A549 (cell line): ENCODE measurements around the gene SFXN3. TPM values are rescaled to one million over a fixed set of nuclear protein-coding genes. Genes with fewer than 3 reads are reported as not detected.

ENCODE experiments used
- BHLHE40 ChIP-seq: IDR thresholded peaks from 2 replicates; pipeline ENCODE4 v1.6.1; 2012; ENCODE audit warnings: low read depth, low read length, inconsistent platforms
- CBX2 ChIP-seq: fragments of 200-600 bp; sonication (generic); IDR thresholded peaks from 2 replicates; pipeline ENCODE4 v1.6.1; 2016; ENCODE audit warnings: low read depth, mild to moderate bottlenecking, borderline replicate concordance
- CBX8 ChIP-seq: fragments of 200-600 bp; sonication (generic); IDR thresholded peaks from 2 replicates; pipeline ENCODE4 v1.6.1; 2016
- CHD4 ChIP-seq: fragments of 200-600 bp; sonication (generic); IDR thresholded peaks from 2 replicates; pipeline ENCODE4 v1.6.1; 2016; ENCODE audit warnings: antibody characterized with exemption, mild to moderate bottlenecking, borderline replicate concordance
- EHF ChIP-seq: fragments of 250-450 bp; sonication (Bioruptor Pico); IDR thresholded peaks from 2 replicates; pipeline ENCODE4 v1.5.0; 2020; ENCODE audit warnings: mild to moderate bottlenecking
- EHMT2 ChIP-seq: fragments of 200-600 bp; sonication (generic); IDR thresholded peaks from 2 replicates; pipeline ENCODE4 v1.6.1; 2016; ENCODE audit warnings: antibody characterized with exemption, low read depth, mild to moderate bottlenecking, moderate library complexity
- EP300 ChIP-seq, 2 experiments: fragments of >200 bp; sonication (Bioruptor Twin); formaldehyde crosslinking; IDR thresholded peaks; 2 replicates in 1 of 2; 3 replicates in 1 of 2; pipeline ENCODE4 v1.6.1; 2016 to 2017
- ESRRA ChIP-seq: fragments of 150-350 bp; IDR thresholded peaks from 2 replicates; pipeline ENCODE4 v1.6.1; 2014; ENCODE audit warnings: mild to moderate bottlenecking, low read length, borderline replicate concordance
- FOSB ChIP-seq: fragments of 250-450 bp; sonication (Bioruptor Pico); IDR thresholded peaks from 2 replicates; pipeline ENCODE4 v1.5.0; 2020; ENCODE audit warnings: mild to moderate bottlenecking, moderate library complexity
- FOSL2 ChIP-seq, 2 experiments: fragments of 450-650 bp in 1 of 2; fragments of >200 bp in 1 of 2; sonication (Bioruptor Twin) in 1 of 2; formaldehyde crosslinking; IDR thresholded peaks; 2 replicates each; pipeline versions ENCODE4 v1.5.0 to v1.6.1; 2016 to 2020; ENCODE audit warnings: mild to moderate bottlenecking in 1 of 2, moderate library complexity in 1 of 2
- FOXS1 ChIP-seq: fragments of 250-450 bp; sonication (Bioruptor Pico); IDR thresholded peaks from 2 replicates; pipeline ENCODE4 v1.5.0; 2020; ENCODE audit warnings: mild to moderate bottlenecking, moderate library complexity
- GATA3 ChIP-seq: IDR thresholded peaks from 2 replicates; pipeline ENCODE4 v1.6.1; 2012; ENCODE audit warnings: borderline replicate concordance
- HEYL ChIP-seq: fragments of 250-450 bp; sonication (Bioruptor Pico); IDR thresholded peaks from 2 replicates; pipeline ENCODE4 v1.8.0; 2021; ENCODE audit warnings: mild to moderate bottlenecking, moderate library complexity
- HOXA7 ChIP-seq: fragments of 250-450 bp; sonication (Bioruptor Pico); IDR thresholded peaks from 2 replicates; pipeline ENCODE4 v1.5.0; 2020; ENCODE audit warnings: mild to moderate bottlenecking, moderate library complexity
- HOXB13 ChIP-seq: fragments of 250-450 bp; sonication (Bioruptor Pico); IDR thresholded peaks from 2 replicates; pipeline ENCODE4 v1.5.0; 2020; ENCODE audit warnings: low read depth, mild to moderate bottlenecking, moderate library complexity
- HOXB5 ChIP-seq: fragments of 250-450 bp; sonication (Bioruptor Pico); IDR thresholded peaks from 2 replicates; pipeline ENCODE4 v1.5.0; 2020; ENCODE audit warnings: mild to moderate bottlenecking, moderate library complexity
- JUNB ChIP-seq: fragments of >200 bp; sonication (Bioruptor Twin); formaldehyde crosslinking; IDR thresholded peaks from 2 replicates; pipeline ENCODE4 v1.6.1; 2016
- KDM1A ChIP-seq: fragments of 200-600 bp; sonication (generic); IDR thresholded peaks from 2 replicates; pipeline ENCODE4 v1.6.1; 2016; ENCODE audit warnings: low read depth, mild to moderate bottlenecking
- MAFK ChIP-seq: fragments of 450-650 bp; IDR thresholded peaks from 2 replicates; pipeline ENCODE4 v1.6.1; 2014; ENCODE audit not compliant: partially characterized antibody
- NFE2L2 ChIP-seq: fragments of 150-350 bp; conservative IDR thresholded peaks from 2 replicates; pipeline ENCODE4 v1.6.1; 2014; ENCODE audit warnings: low read length
- NPAS2 ChIP-seq: fragments of 250-450 bp; sonication (Bioruptor Pico); IDR thresholded peaks from 2 replicates; pipeline ENCODE4 v1.8.0; 2022; ENCODE audit warnings: mild to moderate bottlenecking, moderate library complexity, borderline replicate concordance
- NR3C1 ChIP-seq: fragments of >200 bp; sonication (Bioruptor Twin); formaldehyde crosslinking; IDR thresholded peaks from 3 replicates; pipeline ENCODE4 v1.6.1; 2017
- PHF8 ChIP-seq: fragments of 200-600 bp; sonication (generic); IDR thresholded peaks from 2 replicates; pipeline ENCODE4 v1.6.1; 2016; ENCODE audit warnings: low read depth, mild to moderate bottlenecking, antibody characterized with exemption, moderate library complexity, borderline replicate concordance
- POLR2AphosphoS2 ChIP-seq: conservative IDR thresholded peaks from 2 replicates; pipeline ENCODE4 v1.6.1; 2012; ENCODE audit warnings: low read length, improper control_type of control experiment, inconsistent platforms
- RCOR1 ChIP-seq: fragments of 150-350 bp; IDR thresholded peaks from 2 replicates; pipeline ENCODE4 v1.6.1; 2014; ENCODE audit warnings: antibody characterized with exemption, low read length, low read depth
- RFX5 ChIP-seq: fragments of 450-650 bp; IDR thresholded peaks from 2 replicates; pipeline ENCODE4 v1.7.1; 2014; ENCODE audit warnings: antibody characterized with exemption, mild to moderate bottlenecking, moderate library complexity
- SREBF2 ChIP-seq: fragments of 450-650 bp; IDR thresholded peaks from 2 replicates; pipeline ENCODE4 v1.6.1; 2014; ENCODE audit warnings: mild to moderate bottlenecking, moderate library complexity
- TFCP2L1 ChIP-seq: fragments of 250-450 bp; sonication (Bioruptor Pico); IDR thresholded peaks from 2 replicates; pipeline ENCODE4 v1.5.0; 2021; ENCODE audit warnings: mild to moderate bottlenecking
- TP53 ChIP-seq: fragments of 250-450 bp; sonication (Bioruptor Pico); IDR thresholded peaks from 2 replicates; pipeline ENCODE4 v1.5.0; 2021; ENCODE audit warnings: mild to moderate bottlenecking, moderate library complexity
- ZFP36 ChIP-seq: fragments of 450-650 bp; IDR thresholded peaks from 2 replicates; pipeline ENCODE4 v1.6.1; 2014; ENCODE audit warnings: borderline replicate concordance; ENCODE audit not compliant: partially characterized antibody
- ZNF302 ChIP-seq: fragments of 250-450 bp; sonication (Bioruptor Pico); IDR thresholded peaks from 2 replicates; pipeline ENCODE4 v1.9.0; 2021; ENCODE audit warnings: inconsistent platforms, mild to moderate bottlenecking, moderate library complexity
- ZSCAN20 ChIP-seq: fragments of 250-450 bp; sonication (Bioruptor Pico); IDR thresholded peaks from 2 replicates; pipeline ENCODE4 v1.8.0; 2022; ENCODE audit warnings: mild to moderate bottlenecking, moderate library complexity
- polyA plus RNA-seq, 4 experiments: library from polyadenylated mRNA; depleted of rRNA in 3 of 4; stranded (reverse); fragments of >200 nt; fragmentation: RNase III in 1 of 4; extraction: RNeasy Plus Mini Kit Qiagen cat#74134 plus additional on column Dnase treatment in 1 of 4; gene quantifications; 2 replicates in 3 of 4; 3 replicates in 1 of 4; pipeline ENCODE4 v1.2.3, GENCODE V29; 2011 to 2017
- TF ChIP-seq, protein P1 (sequence below): IDR thresholded peaks from 2 replicates; pipeline ENCODE4 v1.6.1; 2012
- TF ChIP-seq, protein P2 (sequence below): fragments of 250-450 bp; sonication (Bioruptor Pico); IDR thresholded peaks from 2 replicates; pipeline ENCODE4 v1.5.0; 2020; ENCODE audit warnings: low read depth, mild to moderate bottlenecking, moderate library complexity
- TF ChIP-seq, protein P3 (sequence below): IDR thresholded peaks from 2 replicates; pipeline ENCODE4 v1.6.1; 2012
- TF ChIP-seq, protein P4 (sequence below): fragments of >200 bp; sonication (Bioruptor Twin); formaldehyde crosslinking; IDR thresholded peaks from 3 replicates; pipeline ENCODE4 v1.6.1; 2016
- TF ChIP-seq, protein P5 (sequence below): fragments of 250-450 bp; sonication (Bioruptor Pico); IDR thresholded peaks from 2 replicates; pipeline ENCODE4 v1.5.0; 2021; ENCODE audit warnings: mild to moderate bottlenecking, moderate library complexity, borderline replicate concordance
- TF ChIP-seq, protein P6 (sequence below): fragments of 150-350 bp; IDR thresholded peaks from 2 replicates; pipeline ENCODE4 v1.6.1; 2014; ENCODE audit warnings: low read depth, mild to moderate bottlenecking, low read length

Gene SFXN3
- polyA plus RNA-seq, 2 of the 4 experiments (the other 2 are of a cell fraction) = 26.3 to 33.7 TPM

DNA sequence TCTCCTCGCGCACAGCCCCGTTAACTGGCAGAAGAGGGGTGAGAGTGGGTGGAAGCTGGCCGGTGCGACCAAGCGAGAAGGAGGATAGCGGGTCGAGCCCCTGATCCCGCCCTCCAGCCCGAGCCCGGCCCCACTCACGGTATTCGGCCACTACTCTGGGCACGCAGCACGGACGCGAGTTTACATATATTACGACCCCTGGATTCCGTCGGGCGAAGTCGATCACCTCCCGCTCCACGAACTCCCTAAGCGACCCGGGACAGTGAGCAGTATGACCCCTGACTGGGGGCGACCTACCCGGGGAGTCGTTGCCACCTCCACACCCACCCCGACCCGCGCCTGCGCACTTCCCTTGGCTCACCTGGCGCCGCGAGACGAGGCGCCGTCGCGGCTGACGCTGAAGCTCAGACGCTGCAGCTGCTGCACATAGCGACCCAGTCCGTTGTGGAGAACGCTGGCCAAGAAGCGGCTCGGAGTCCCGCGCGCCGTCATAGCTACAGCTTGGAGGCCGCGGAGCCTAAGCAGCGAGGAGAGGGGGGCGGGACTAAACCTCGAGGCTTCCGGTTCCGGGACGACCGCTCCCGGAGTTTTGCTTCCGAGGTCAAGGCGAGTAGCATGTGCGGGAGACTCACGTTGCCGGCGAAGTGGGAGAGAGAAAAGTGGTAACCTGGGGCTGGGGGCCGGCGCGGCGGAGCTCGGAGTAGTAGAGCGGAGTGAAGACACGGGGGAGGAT, 43.9 kb upstream of the SFXN3 start, which contains the start of the genes MRPL43 and TWNK (continued):
- TF ChIP-seq NR3C1 (no peak), ZFP36 (no peak), CHD4 (no peak), HOXA7 (no peak), CBX8 (no peak), ESRRA (no peak), ZSCAN20 (CRISPR knock-in tag) (no peak), FOSB (CRISPR knock-in tag) (no peak), ZNF302 (CRISPR knock-in tag) (no peak), FOSL2 (IDR thresholded peaks at IDR 0.05) (no peak), FOSL2 (CRISPR knock-in tag; IDR thresholded peaks at IDR 0.05) (no peak), NPAS2 (peak; percentile 49; the same call in 1 of the 2 replicates), HOXB5 (CRISPR knock-in tag) (no peak), EHMT2 (no peak), EHF (CRISPR knock-in tag) (no peak), NFE2L2 (no peak), GATA3 (0 out of 2 replicates have a peak, but pooled peaks have one; percentile 40), TFCP2L1 (no peak), PHF8 (peak; percentile 56; the same call in 1 of the 2 replicates), MAFK (no peak), SREBF2 (no peak), POLR2AphosphoS2 (no peak), HEYL (no peak), BHLHE40 (no peak), HOXB13 (CRISPR knock-in tag) (0 out of 2 replicates have a peak, but pooled peaks have one; percentile 41), RCOR1 (no peak), FOXS1 (no peak), JUNB (no peak), TP53 (no peak), KDM1A (no peak), EP300 (IDR thresholded peaks at IDR 0.05) (no peak), CBX2 (no peak), RFX5 (no peak; the same call in 1 of the 2 replicates)
- TF ChIP-seq, protein P1, sequence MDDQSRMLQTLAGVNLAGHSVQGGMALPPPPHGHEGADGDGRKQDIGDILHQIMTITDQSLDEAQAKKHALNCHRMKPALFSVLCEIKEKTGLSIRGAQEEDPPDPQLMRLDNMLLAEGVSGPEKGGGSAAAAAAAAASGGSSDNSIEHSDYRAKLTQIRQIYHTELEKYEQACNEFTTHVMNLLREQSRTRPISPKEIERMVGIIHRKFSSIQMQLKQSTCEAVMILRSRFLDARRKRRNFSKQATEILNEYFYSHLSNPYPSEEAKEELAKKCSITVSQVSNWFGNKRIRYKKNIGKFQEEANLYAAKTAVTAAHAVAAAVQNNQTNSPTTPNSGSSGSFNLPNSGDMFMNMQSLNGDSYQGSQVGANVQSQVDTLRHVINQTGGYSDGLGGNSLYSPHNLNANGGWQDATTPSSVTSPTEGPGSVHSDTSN = no peak
- TF ChIP-seq, protein P2, sequence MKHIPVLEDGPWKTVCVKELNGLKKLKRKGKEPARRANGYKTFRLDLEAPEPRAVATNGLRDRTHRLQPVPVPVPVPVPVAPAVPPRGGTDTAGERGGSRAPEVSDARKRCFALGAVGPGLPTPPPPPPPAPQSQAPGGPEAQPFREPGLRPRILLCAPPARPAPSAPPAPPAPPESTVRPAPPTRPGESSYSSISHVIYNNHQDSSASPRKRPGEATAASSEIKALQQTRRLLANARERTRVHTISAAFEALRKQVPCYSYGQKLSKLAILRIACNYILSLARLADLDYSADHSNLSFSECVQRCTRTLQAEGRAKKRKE (CRISPR knock-in tag) = no peak
- TF ChIP-seq, protein P3, sequence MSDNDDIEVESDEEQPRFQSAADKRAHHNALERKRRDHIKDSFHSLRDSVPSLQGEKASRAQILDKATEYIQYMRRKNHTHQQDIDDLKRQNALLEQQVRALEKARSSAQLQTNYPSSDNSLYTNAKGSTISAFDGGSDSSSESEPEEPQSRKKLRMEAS = peak; percentile 100
- TF ChIP-seq, protein P4, sequence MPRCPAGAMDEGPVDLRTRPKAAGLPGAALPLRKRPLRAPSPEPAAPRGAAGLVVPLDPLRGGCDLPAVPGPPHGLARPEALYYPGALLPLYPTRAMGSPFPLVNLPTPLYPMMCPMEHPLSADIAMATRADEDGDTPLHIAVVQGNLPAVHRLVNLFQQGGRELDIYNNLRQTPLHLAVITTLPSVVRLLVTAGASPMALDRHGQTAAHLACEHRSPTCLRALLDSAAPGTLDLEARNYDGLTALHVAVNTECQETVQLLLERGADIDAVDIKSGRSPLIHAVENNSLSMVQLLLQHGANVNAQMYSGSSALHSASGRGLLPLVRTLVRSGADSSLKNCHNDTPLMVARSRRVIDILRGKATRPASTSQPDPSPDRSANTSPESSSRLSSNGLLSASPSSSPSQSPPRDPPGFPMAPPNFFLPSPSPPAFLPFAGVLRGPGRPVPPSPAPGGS = peak; percentile 66; the same call in 1 of the 3 replicates
- TF ChIP-seq, protein P5, sequence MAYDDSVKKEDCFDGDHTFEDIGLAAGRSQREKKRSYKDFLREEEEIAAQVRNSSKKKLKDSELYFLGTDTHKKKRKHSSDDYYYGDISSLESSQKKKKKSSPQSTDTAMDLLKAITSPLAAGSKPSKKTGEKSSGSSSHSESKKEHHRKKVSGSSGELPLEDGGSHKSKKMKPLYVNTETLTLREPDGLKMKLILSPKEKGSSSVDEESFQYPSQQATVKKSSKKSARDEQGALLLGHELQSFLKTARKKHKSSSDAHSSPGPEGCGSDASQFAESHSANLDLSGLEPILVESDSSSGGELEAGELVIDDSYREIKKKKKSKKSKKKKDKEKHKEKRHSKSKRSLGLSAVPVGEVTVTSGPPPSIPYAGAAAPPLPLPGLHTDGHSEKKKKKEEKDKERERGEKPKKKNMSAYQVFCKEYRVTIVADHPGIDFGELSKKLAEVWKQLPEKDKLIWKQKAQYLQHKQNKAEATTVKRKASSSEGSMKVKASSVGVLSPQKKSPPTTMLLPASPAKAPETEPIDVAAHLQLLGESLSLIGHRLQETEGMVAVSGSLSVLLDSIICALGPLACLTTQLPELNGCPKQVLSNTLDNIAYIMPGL (CRISPR knock-in tag) = no peak
- TF ChIP-seq, protein P6, sequence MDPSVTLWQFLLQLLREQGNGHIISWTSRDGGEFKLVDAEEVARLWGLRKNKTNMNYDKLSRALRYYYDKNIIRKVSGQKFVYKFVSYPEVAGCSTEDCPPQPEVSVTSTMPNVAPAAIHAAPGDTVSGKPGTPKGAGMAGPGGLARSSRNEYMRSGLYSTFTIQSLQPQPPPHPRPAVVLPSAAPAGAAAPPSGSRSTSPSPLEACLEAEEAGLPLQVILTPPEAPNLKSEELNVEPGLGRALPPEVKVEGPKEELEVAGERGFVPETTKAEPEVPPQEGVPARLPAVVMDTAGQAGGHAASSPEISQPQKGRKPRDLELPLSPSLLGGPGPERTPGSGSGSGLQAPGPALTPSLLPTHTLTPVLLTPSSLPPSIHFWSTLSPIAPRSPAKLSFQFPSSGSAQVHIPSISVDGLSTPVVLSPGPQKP = no peak
